Psoas muscle (tissue), 8 donors: ENCODE measurements around the gene SNX19. TPM values are rescaled to one million over a fixed set of nuclear protein-coding genes. Genes with fewer than 3 reads are reported as not detected.

Experiments
- ATAC-seq, 4 donors: fragments of 200-7000 bp; cut with Tn5 transposase; one replicate each; pipeline ENCODE4 v1.9.1; 2020; ENCODE audit warnings: moderate library complexity in 3 of 4, mild to moderate bottlenecking in 2 of 4
- DNase-seq, 2 donors: peaks; one replicate each; pipeline ENCODE4 v3.0.0-alpha.2; 2020
- H3K27ac ChIP-seq: fragments of 200-600 bp; one replicate; pipeline ENCODE4 v1.8.0; 2022
- H3K27me3 ChIP-seq, 3 donors: fragments of 200-600 bp in 1 of 3; one replicate each; pipeline versions ENCODE4 v1.6.1 to v1.8.0; 2013 to 2022; ENCODE audit warnings: low read length in 2 of 3, mild to moderate bottlenecking in 2 of 3, moderate library complexity in 1 of 3; ENCODE audit not compliant: insufficient read depth in 3 of 3
- H3K36me3 ChIP-seq, 2 donors: fragments of 200-600 bp in 1 of 2; one replicate each; pipeline versions ENCODE4 v1.6.1 to v1.8.0; 2013 to 2022; ENCODE audit warnings: low read depth in 1 of 2, mild to moderate bottlenecking in 1 of 2, moderate library complexity in 1 of 2; ENCODE audit not compliant: insufficient read depth in 1 of 2
- H3K4me1 ChIP-seq: fragments of 200-600 bp; one replicate; pipeline ENCODE4 v1.8.0; 2022
- H3K4me3 ChIP-seq: fragments of 200-600 bp; one replicate; pipeline ENCODE4 v1.8.0; 2022; ENCODE audit warnings: mild to moderate bottlenecking
- H3K9me3 ChIP-seq: fragments of 200-600 bp; one replicate; pipeline ENCODE4 v1.8.0; 2022
- CTCF ChIP-seq: fragments of 200-600 bp; IDR thresholded peaks from one replicate; pipeline ENCODE4 v1.8.0; 2022; ENCODE audit warnings: antibody characterized with exemption
- WGBS, 3 donors: extraction: QIAGEN DNeasy Blood & Tissue Kit; methylation state at CpG; one replicate each; pipeline versions ENCODE4 v1.1.6 to v1.1.7; 2013; 5-methylcytosine and 5-hydroxymethylcytosine counted together
- intact Hi-C, 2 donors: fragments of 100-400 bp; cut with DNase I; formaldehyde crosslinking; loops; one replicate each; pipeline versions ENCODE4 v1.11.0 to v1.14.2; 2022
- polyA plus RNA-seq, 3 donors: library from polyadenylated mRNA; stranded (reverse); fragments of 200-250 nt; gene quantifications; one replicate each; pipeline ENCODE4 v1.2.3, GENCODE V29; 2013
- total RNA-seq, 4 donors: library from RNA; stranded (reverse); fragmentation: NEBNext Ultra II Directional in 2 of 4; extraction: Animal tissue kit (Norgen Biotek cat#: 25700) in 2 of 4; gene quantifications; one replicate each; pipeline versions ENCODE4 v1.2.1 to v1.2.4, GENCODE V29; 2021 to 2023
- donor health status: healthy with polysubstance abuse.
- donor health status: DM: no; HTN: no; CAD: no; lungs with moderate emphysema.
- donor health status: Bipolar disorder and iron deficiency.
- donor health status: healthy.
- donor health status: DM: yes; HTN: yes; CAD: no.
- donor health status: DM: no; HTN: no; CAD: no.
- donor health status: DM: no; HTN: no; CAD: no.
- donor health status: DM: yes; HTN: yes; CAD: no.

SNX19 gene
- total and polyA plus RNA-seq, 7 donors, result 21.4 to 66.2 (median 36.0) TPM

DNA sequence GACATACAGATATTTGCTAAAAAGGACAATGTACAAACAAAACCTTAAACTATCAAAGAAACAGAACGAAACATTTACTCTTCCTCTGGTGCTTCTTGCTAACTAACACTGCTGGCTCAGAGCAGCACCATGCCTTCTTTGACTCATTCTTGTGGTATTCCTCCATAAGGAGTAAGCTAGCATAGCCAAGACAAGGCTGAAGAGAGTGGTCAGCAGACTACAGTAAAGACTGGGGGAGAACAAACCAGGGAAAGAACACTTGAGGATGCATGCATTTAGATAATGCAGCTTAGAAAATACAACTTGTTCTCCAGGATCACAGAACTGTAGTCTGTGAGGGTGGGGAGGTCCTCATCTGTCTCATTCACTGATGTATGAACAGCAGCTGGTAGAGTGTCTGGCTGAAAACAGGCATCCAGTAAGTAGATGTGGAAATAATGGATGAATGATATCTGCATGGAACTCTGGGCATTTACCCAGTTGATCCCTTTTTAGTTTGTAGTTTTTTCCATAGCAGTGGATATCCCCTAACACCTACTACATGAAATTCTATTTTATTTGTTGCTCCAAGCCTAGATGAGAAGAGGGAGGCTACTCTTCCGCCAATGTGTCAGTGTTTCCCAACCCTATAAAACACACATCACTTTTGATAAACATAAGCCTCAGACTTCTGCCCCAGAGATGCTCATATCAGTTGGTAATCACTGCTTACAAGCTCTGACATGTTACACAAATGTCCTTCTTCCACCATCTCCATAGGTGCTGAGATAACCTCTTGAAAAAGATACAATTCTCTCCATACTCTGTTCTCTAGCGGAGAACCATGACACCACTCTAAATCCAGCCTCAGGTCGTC lies 7.3 kb downstream of the SNX19 start:
- H3K36me3 ChIP-seq, result peaks cover 30 to 100% of the 10 kb centered on the region in 2 donors
- no peak for DNase-seq
- H3K27ac ChIP-seq, result peak overlapping the region; percentile 63
- H3K27me3 ChIP-seq, result no peaks in the 10 kb centered on the region
- ATAC-seq, result peak; percentile 56 to 78 (median 62)
- TF ChIP-seq CTCF, result no peak
- WGBS, 3 donors, result 69 to 80% (median 72%) methylated on average over 4 of the region's 4 CpGs
- H3K9me3 ChIP-seq, result no peaks in the 10 kb centered on the region
- peaks cover 33% of the 10 kb centered on the region for H3K4me1 ChIP-seq
- no peak overlapping the region for H3K4me3 ChIP-seq
- intact Hi-C loops, result no loop called here

DNA sequence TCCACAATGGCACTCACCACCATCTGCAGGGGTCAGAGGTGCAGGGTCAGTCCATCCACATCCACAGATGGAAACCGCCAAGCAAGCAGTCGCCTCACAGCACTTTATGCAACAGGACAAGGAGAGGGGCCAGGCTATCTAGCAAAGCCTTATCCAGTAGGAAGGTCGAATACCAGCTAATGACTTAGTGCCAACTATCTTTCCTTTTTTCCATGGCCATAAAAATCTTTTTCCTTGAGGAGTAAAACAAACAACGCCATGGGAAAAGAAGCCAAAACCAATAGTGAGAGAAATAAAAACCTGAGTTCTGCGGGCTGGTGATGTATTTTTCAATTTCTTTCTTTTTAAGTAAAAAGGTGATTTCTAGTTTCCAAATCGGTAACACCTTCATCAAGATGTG lies 8.2 kb downstream of the SNX19 start:
- 91 to 93% (median 91%) methylated on average over 6 of the region's 6 CpGs for WGBS, 3 donors
- H3K36me3 ChIP-seq, result peaks cover 36 to 98% of the 10 kb centered on the region in 2 donors

GRCh38 chr11:130907229-130907628 lies 9.1 kb downstream of the SNX19 start:
- TF ChIP-seq CTCF, result no peak
- H3K27me3 ChIP-seq, result no peaks in the 10 kb centered on the region
- H3K9me3 ChIP-seq, result no peaks in the 10 kb centered on the region
- peaks cover 29% of the 10 kb centered on the region for H3K4me1 ChIP-seq
- no peak overlapping the region for H3K4me3 ChIP-seq
- intact Hi-C loops, result no loop called here
- peaks cover 34 to 98% of the 10 kb centered on the region in 2 donors for H3K36me3 ChIP-seq
- ATAC-seq, result no peak
- no peak overlapping the region for H3K27ac ChIP-seq
- DNase-seq, result no peak

More for the DNA sequence above, 8.2 kb downstream of the SNX19 start:
- Histone ChIP-seq H3K4me1 (peaks cover 29% of the 10 kb centered on the region), H3K4me3 (no peak overlapping the region), H3K27me3 (no peaks in the 10 kb centered on the region), H3K27ac (peak overlapping the region; percentile 63), H3K9me3 (no peaks in the 10 kb centered on the region)
- intact Hi-C loops, result no loop called here
- ATAC-seq (no peak), DNase-seq (no peak)
- TF ChIP-seq CTCF, result no peak

GRCh38 chr11:130906616-130907015 lies 9.7 kb downstream of the SNX19 start:
- no peaks in the 10 kb centered on the region for H3K27me3 ChIP-seq
- no peak for ATAC-seq
- no peak overlapping the region for H3K4me3 ChIP-seq
- intact Hi-C loops, result no loop called here
- H3K36me3 ChIP-seq, result peaks cover 33 to 98% of the 10 kb centered on the region in 2 donors
- H3K4me1 ChIP-seq, result peaks cover 32% of the 10 kb centered on the region
- H3K9me3 ChIP-seq, result no peaks in the 10 kb centered on the region
- DNase-seq, result no peak
- no peak overlapping the region for H3K27ac ChIP-seq
- TF ChIP-seq CTCF, result no peak
- 90 to 91% (median 90%) methylated on average over 2 of the region's 2 CpGs for WGBS, 3 donors
